ENCODE data around the gene SNRNP25. TPM values are rescaled to one million over a fixed set of nuclear protein-coding genes. Genes with fewer than 3 reads are reported as not detected.

Gene SNRNP25
- total and polyA plus RNA-seq, 2 donors (not counting 3 experiments of a cell fraction or from before 2014, with no cell fraction given): 41.8 to 49.6 TPM

- Histone ChIP-seq H3K27ac (ENCODE audit: insufficient read depth, low read depth, low read length) (no peak overlapping the region), H3K79me2 (ENCODE audit: control insufficient read depth, insufficient read depth, low read length) (no peaks in the 10 kb centered on the region), H3K4me3 (replicated peaks in 1 of 3; ENCODE audit: insufficient read depth in 1 of 3, low read depth in 1 of 3, low read length in 3 of 3) (no peak overlapping the region), H3K9me3 (replicated peaks; ENCODE audit: control insufficient read depth, insufficient read depth, low read length) (no peaks in the 10 kb centered on the region), H3K36me3 (ENCODE audit: control insufficient read depth in 2 of 2, extremely low read depth in 1 of 2, insufficient read depth in 2 of 2, low read length in 2 of 2) (peaks cover 0 to 15% of the 10 kb centered on the region in 2 experiments), H3K9ac (replicated peaks; ENCODE audit: extremely low read depth, insufficient read depth, low read length) (no peak overlapping the region), H3K4me1 (ENCODE audit: control insufficient read depth, extremely low read depth, insufficient read depth, low read length) (peaks cover 5% of the 10 kb centered on the region), H3K9me1 (replicated peaks; ENCODE audit: control insufficient read depth, extremely low read depth, insufficient read depth, low read length) (no peaks in the 10 kb centered on the region), H2AFZ (ENCODE audit: low read depth, low read length) (no peak overlapping the region), H4K20me1 (replicated peaks; ENCODE audit: control insufficient read depth, extremely low read depth, insufficient read depth, low read length) (no peaks in the 10 kb centered on the region), H3K27me3 (ENCODE audit: control insufficient read depth in 2 of 2, insufficient read depth in 2 of 2, low read length in 2 of 2) (no peaks in the 10 kb centered on the region), H3K4me2 (ENCODE audit: insufficient read depth, low read length) (no peak overlapping the region)
- ChIA-PET POLR2A (no interaction called here), CTCF (interaction anchor here (0.7 to 17.6 kb wide), 11 partner anchors 9 to 264 kb away, joined by 3 to 790 read pairs (median 10); partner anchors contain the start of genes HBQ1, MPG and RHBDF1)
- FAIRE-seq (no peak), DNase-seq (ENCODE audit: low read depth, low spot score) (no peak)
- no TSS peak for BruUV-seq (replicated peaks)
- no peak for TF ChIP-seq JUN (IDR thresholded peaks at IDR 0.05; ENCODE audit: borderline replicate concordance, insufficient read depth, insufficient read length, low read depth)
- no peak for TF ChIP-seq GATA2 (IDR thresholded peaks at IDR 0.05; ENCODE audit: insufficient read depth, insufficient read length, low read depth, low read length)
- no peak for TF ChIP-seq CTCF (IDR thresholded peaks at IDR 0.05; ENCODE audit: extremely low read depth in 1 of 2, insufficient read depth in 1 of 2, low read depth in 1 of 2, low read length in 2 of 2)
- no peak for TF ChIP-seq POLR2AphosphoS5 (IDR thresholded peaks at IDR 0.05; ENCODE audit: insufficient read depth, low read depth, low read length)
- TF ChIP-seq, protein P1, sequence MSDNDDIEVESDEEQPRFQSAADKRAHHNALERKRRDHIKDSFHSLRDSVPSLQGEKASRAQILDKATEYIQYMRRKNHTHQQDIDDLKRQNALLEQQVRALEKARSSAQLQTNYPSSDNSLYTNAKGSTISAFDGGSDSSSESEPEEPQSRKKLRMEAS (IDR thresholded peaks at IDR 0.05; ENCODE audit: insufficient read depth, insufficient read length): no peak
- no peak for TF ChIP-seq EZH2 (IDR thresholded peaks at IDR 0.05; ENCODE audit: borderline replicate concordance, low read depth, low read length, severe bottlenecking)
- TF ChIP-seq POLR2A (IDR thresholded peaks at IDR 0.05; ENCODE audit: low read depth, low read length): no peak
- TF ChIP-seq FOS (IDR thresholded peaks at IDR 0.05; ENCODE audit: borderline replicate concordance, insufficient read depth, low read length): no peak
- no peak for TF ChIP-seq MYC (IDR thresholded peaks at IDR 0.05; ENCODE audit: low read depth, low read length)
- dilution Hi-C loops (cut with MboI; ENCODE audit: extremely low pct_ligation_motif_present, low sequenced_read_pairs) (no loop called here), intact Hi-C loops (cut with micrococcal nuclease) (loop anchor here (1.0 kb wide), 1 partner anchor 33 kb away; no protein-coding TSS in a partner anchor)
Measured at GRCh38 chr16:97822-98221, 44.2 kb downstream of the SNRNP25 start.
